PC-9 (cell line): ENCODE measurements around the gene ADRB1.

Experiments used
- EZH2 ChIP-seq: fragments of 200-600 bp; sonication (generic); IDR thresholded peaks from 2 replicates; pipeline ENCODE4 v1.8.0; 2017; ENCODE audit warnings: antibody characterized with exemption, low read depth
- TF ChIP-seq, protein P1 (sequence below): fragments of 200-600 bp; sonication (generic); conservative IDR thresholded peaks from 2 replicates; pipeline ENCODE4 v1.6.1; 2017; ENCODE audit warnings: mixed run types, antibody characterized with exemption, mild to moderate bottlenecking, moderate library complexity

DNA sequence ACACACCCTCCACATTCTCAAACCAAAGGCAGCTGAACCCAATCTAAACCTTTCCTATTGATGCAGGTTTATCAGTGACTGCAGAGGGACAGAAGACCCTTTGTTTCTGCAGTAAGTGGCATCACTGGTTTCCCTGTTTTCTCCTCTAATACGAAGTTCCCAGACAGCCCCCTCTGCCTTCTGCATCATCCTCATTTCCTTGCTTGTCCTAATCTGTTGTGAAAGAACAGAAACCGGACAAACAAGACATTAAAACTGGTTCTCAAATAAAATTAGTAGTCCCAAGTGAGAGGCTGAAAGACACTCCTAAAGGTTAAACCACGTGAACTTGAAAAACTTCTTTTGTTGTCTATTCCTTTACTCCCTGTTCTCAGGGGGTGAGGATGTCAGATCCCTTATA is 10.1 kb upstream of the ADRB1 start:
- TF ChIP-seq, protein P1, sequence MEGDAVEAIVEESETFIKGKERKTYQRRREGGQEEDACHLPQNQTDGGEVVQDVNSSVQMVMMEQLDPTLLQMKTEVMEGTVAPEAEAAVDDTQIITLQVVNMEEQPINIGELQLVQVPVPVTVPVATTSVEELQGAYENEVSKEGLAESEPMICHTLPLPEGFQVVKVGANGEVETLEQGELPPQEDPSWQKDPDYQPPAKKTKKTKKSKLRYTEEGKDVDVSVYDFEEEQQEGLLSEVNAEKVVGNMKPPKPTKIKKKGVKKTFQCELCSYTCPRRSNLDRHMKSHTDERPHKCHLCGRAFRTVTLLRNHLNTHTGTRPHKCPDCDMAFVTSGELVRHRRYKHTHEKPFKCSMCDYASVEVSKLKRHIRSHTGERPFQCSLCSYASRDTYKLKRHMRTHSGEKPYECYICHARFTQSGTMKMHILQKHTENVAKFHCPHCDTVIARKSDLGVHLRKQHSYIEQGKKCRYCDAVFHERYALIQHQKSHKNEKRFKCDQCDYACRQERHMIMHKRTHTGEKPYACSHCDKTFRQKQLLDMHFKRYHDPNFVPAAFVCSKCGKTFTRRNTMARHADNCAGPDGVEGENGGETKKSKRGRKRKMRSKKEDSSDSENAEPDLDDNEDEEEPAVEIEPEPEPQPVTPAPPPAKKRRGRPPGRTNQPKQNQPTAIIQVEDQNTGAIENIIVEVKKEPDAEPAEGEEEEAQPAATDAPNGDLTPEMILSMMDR, result no peak
- TF ChIP-seq EZH2, result no peak
